Keratinocyte (primary cell): ENCODE measurements around the gene TYW3. TPM values are rescaled to one million over a fixed set of nuclear protein-coding genes. Genes with fewer than 3 reads are reported as not detected.

ENCODE experiments used
- DNase-seq: peaks from one replicate; pipeline ENCODE4 v3.0.0-alpha.2; 2011; ENCODE audit warnings: low read depth, missing footprints, low spot score
- FAIRE-seq: peaks from 2 replicates; lab custom pipeline; 2011; peaks lifted over from hg19 to GRCh38; lab: Jason Lieb, UNC
- H2AFZ ChIP-seq: 2 replicates; pipeline ENCODE4 v1.6.0; 2012; ENCODE audit warnings: low read length, control low read depth, inconsistent platforms; ENCODE audit not compliant: control insufficient read depth
- H3K27ac ChIP-seq: 2 replicates; pipeline ENCODE4 v1.5.1; 2011; ENCODE audit warnings: low read length; ENCODE audit not compliant: control insufficient read depth, insufficient read depth
- H3K27me3 ChIP-seq: 3 replicates; pipeline ENCODE4 v1.6.0; 2011; ENCODE audit warnings: low read length; ENCODE audit not compliant: control insufficient read depth, insufficient read depth; ENCODE audit errors: extremely low read depth
- H3K36me3 ChIP-seq, 2 experiments: 2 replicates in 1 of 2; 3 replicates in 1 of 2; pipeline ENCODE4 v1.5.1; 2011; ENCODE audit warnings: low read length in 2 of 2, mild to moderate bottlenecking in 1 of 2; ENCODE audit not compliant: control insufficient read depth in 2 of 2, insufficient read depth in 2 of 2; ENCODE audit errors: extremely low read depth in 1 of 2
- H3K4me1 ChIP-seq: 3 replicates; pipeline ENCODE4 v1.5.1; 2011; ENCODE audit warnings: low read length; ENCODE audit not compliant: control insufficient read depth, insufficient read depth; ENCODE audit errors: extremely low read depth
- H3K4me2 ChIP-seq: 3 replicates; pipeline ENCODE4 v1.6.0; 2011; ENCODE audit warnings: low read depth, low read length; ENCODE audit not compliant: control insufficient read depth, insufficient read depth; ENCODE audit errors: extremely low read depth
- H3K4me3 ChIP-seq, 3 experiments: fragments of 200-600 bp in 1 of 3; sonication (generic) in 1 of 3; 2 replicates in 2 of 3; 3 replicates in 1 of 3; pipeline ENCODE4 v1.5.1; 2011 to 2016; ENCODE audit warnings: low read length in 3 of 3, mild to moderate bottlenecking in 3 of 3, control low read depth in 2 of 3, inconsistent platforms in 1 of 3, low read depth in 1 of 3, mixed read lengths in 1 of 3, mixed run types in 1 of 3, moderate library complexity in 1 of 3; ENCODE audit not compliant: control insufficient read depth in 2 of 3, insufficient read depth in 2 of 3; ENCODE audit errors: extremely low read depth in 1 of 3
- H3K79me2 ChIP-seq: 2 replicates; pipeline ENCODE4 v1.6.0; 2012; ENCODE audit warnings: low read length; ENCODE audit not compliant: control insufficient read depth, insufficient read depth
- H3K9ac ChIP-seq: 3 replicates; pipeline ENCODE4 v1.6.0; 2011; ENCODE audit warnings: low read length; ENCODE audit not compliant: control insufficient read depth, insufficient read depth; ENCODE audit errors: extremely low read depth
- H3K9me1 ChIP-seq: 3 replicates; pipeline ENCODE4 v1.6.0; 2011; ENCODE audit warnings: low read length; ENCODE audit not compliant: control insufficient read depth, insufficient read depth; ENCODE audit errors: extremely low read depth
- H3K9me3 ChIP-seq: 2 replicates; pipeline ENCODE4 v1.5.1; 2012; ENCODE audit warnings: low read depth, low read length; ENCODE audit not compliant: control insufficient read depth
- H4K20me1 ChIP-seq: 3 replicates; pipeline ENCODE4 v1.6.0; 2011; ENCODE audit warnings: low read length; ENCODE audit not compliant: control insufficient read depth, insufficient read depth; ENCODE audit errors: extremely low read depth
- EZH2 ChIP-seq: IDR thresholded peaks from one replicate; pipeline ENCODE4 v1.6.1; 2012; ENCODE audit warnings: inconsistent platforms, mild to moderate bottlenecking, low read length, moderate library complexity
- dilution Hi-C: fragments of 300-500 bp; cut with MboI; formaldehyde crosslinking; loops from one replicate; pipeline ENCODE4 v1.7.0; 2020; ENCODE audit warnings: low sequenced_read_pairs; ENCODE audit not compliant: extremely low pct_ligation_motif_present
- polyA plus RNA-seq, 5 experiments: library from polyadenylated mRNA; depleted of rRNA in 3 of 5; stranded (reverse) in 3 of 5; stranded (forward) in 1 of 5; unstranded in 1 of 5; fragments of >200 nt; gene quantifications; 1 replicate in 1 of 5; 2 replicates in 3 of 5; 3 replicates in 1 of 5; pipeline versions ENCODE4 v1.2.1 to v1.2.3, GENCODE V29; 2011 to 2012; ENCODE audit warnings: missing spikeins in 2 of 5, low read depth in 1 of 5, low replicate concordance in 1 of 5
- TF ChIP-seq, protein P1 (sequence below), 3 experiments: IDR thresholded peaks in 1 of 3; conservative IDR thresholded peaks in 1 of 3; optimal IDR thresholded peaks in 1 of 3; 2 replicates in 2 of 3; 3 replicates in 1 of 3; pipeline versions ENCODE3 to v1.5.1; 2011; ENCODE audit warnings: low read length in 3 of 3, mild to moderate bottlenecking in 3 of 3, moderate library complexity in 2 of 3, control low read depth in 1 of 3, inconsistent platforms in 1 of 3; ENCODE audit not compliant: insufficient read depth in 2 of 3; ENCODE audit errors: extremely low read depth in 1 of 3

Gene TYW3
- polyA plus RNA-seq, 1 donor (not counting 4 experiments of a cell fraction or from before 2014, with no cell fraction given), result 25.9 TPM

DNA sequence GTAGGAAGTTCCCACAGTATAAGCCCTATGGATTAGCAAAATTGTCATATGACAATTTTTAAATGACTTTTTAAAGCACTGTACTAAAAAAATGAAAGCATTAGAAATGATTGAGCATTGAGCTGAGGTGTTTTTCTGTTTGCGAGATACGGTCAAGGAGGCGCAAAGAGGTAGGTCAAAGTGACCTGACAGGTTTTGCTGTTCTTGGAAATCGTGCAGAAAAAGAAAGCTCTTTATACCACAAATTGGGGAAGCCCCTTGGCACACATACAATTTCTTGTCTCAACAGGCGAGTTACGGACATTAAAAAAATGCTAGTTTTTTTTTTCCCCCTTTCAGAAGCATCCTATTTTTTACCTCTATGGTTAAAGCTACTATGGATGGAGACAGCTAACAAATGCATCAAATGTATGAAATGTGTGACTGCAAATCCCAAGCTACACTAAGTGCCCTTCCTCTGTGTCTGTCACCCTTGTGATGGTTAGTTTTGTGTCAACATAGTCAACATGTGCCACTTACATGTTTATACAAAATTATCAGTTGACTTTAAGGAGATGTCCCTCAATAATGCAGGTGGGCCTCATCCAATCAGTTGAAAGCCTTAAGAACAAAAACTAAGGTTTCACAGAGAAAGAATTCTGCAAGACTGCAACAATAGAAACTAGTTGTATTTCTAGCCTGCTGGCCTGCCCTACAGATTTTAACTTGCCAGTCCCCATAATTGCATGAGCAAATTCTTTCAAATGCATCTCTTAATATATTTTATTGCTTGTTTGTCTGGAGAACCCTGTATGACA is 29.4 kb upstream of the TYW3 start:
- dilution Hi-C loops, result no loop called here
- TF ChIP-seq EZH2, result no peak
- TF ChIP-seq, protein P1, sequence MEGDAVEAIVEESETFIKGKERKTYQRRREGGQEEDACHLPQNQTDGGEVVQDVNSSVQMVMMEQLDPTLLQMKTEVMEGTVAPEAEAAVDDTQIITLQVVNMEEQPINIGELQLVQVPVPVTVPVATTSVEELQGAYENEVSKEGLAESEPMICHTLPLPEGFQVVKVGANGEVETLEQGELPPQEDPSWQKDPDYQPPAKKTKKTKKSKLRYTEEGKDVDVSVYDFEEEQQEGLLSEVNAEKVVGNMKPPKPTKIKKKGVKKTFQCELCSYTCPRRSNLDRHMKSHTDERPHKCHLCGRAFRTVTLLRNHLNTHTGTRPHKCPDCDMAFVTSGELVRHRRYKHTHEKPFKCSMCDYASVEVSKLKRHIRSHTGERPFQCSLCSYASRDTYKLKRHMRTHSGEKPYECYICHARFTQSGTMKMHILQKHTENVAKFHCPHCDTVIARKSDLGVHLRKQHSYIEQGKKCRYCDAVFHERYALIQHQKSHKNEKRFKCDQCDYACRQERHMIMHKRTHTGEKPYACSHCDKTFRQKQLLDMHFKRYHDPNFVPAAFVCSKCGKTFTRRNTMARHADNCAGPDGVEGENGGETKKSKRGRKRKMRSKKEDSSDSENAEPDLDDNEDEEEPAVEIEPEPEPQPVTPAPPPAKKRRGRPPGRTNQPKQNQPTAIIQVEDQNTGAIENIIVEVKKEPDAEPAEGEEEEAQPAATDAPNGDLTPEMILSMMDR (optimal IDR thresholded peaks at IDR 0.05 in 1 of 3, IDR thresholded peaks at IDR 0.05 in 1 of 3, conservative IDR thresholded peaks at IDR 0.05 in 1 of 3; ENCODE audit: extremely low read depth in 1 of 3, insufficient read depth in 2 of 3, low read length in 3 of 3), result no peak
- no peaks in the 10 kb centered on the region for H3K79me2 ChIP-seq

DNA sequence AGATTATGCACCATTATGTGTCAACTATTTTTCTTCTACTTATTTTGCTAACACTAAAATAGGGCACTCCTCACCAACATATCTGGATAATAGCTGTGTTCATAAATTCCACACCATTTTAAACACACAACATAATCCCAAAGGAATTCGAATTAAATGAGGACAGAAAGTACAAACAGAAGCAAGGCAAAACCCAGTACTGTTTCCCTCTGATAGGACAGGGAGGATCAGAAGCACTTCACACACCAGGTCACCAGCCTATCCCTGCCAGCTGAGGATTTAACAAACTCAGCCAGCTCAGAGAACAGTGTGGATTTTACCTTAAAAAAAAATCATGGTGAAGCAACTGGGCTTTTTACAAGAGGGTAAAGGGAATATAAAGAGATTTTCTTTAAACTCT is 20.1 kb upstream of the TYW3 start:
- no peaks in the 10 kb centered on the region for H3K9me1 ChIP-seq
- H3K4me1 ChIP-seq, result no peaks in the 10 kb centered on the region
- peaks cover 1 to 4% of the 10 kb centered on the region in 2 experiments for H3K36me3 ChIP-seq
- no peak for TF ChIP-seq EZH2
- TF ChIP-seq, protein P1 (optimal IDR thresholded peaks at IDR 0.05 in 1 of 3, IDR thresholded peaks at IDR 0.05 in 1 of 3, conservative IDR thresholded peaks at IDR 0.05 in 1 of 3; ENCODE audit: extremely low read depth in 1 of 3, insufficient read depth in 2 of 3, low read length in 3 of 3), result no peak
- FAIRE-seq (no peak), DNase-seq (no peak)
- dilution Hi-C loops, result no loop called here
- no peaks in the 10 kb centered on the region for H3K79me2 ChIP-seq
- H3K27ac ChIP-seq, result no peak overlapping the region
- H3K9me3 ChIP-seq, result no peaks in the 10 kb centered on the region
- H3K27me3 ChIP-seq, result no peaks in the 10 kb centered on the region
- no peak overlapping the region for H2AFZ ChIP-seq
- no peaks in the 10 kb centered on the region for H4K20me1 ChIP-seq
- no peak overlapping the region for H3K9ac ChIP-seq
- no peak overlapping the region for H3K4me3 ChIP-seq
- no peak overlapping the region for H3K4me2 ChIP-seq

More for the DNA sequence above, 29.4 kb upstream of the TYW3 start:
- DNase-seq (no peak), FAIRE-seq (no peak)
- H3K4me1 ChIP-seq, result no peaks in the 10 kb centered on the region
- H4K20me1 ChIP-seq, result no peaks in the 10 kb centered on the region
- H3K9ac ChIP-seq, result no peak overlapping the region
- no peak overlapping the region for H2AFZ ChIP-seq
- H3K27ac ChIP-seq, result no peak overlapping the region
- H3K27me3 ChIP-seq, result no peaks in the 10 kb centered on the region
- no peaks in the 10 kb centered on the region for H3K9me3 ChIP-seq
- no peak overlapping the region for H3K4me2 ChIP-seq
- no peaks in the 10 kb centered on the region for H3K9me1 ChIP-seq
- peaks cover 0 to 1% of the 10 kb centered on the region in 2 experiments for H3K36me3 ChIP-seq
- H3K4me3 ChIP-seq, result no peak overlapping the region
